Measurements from ENCODE around the gene CNPY3.

The CNPY3 gene

DNA sequence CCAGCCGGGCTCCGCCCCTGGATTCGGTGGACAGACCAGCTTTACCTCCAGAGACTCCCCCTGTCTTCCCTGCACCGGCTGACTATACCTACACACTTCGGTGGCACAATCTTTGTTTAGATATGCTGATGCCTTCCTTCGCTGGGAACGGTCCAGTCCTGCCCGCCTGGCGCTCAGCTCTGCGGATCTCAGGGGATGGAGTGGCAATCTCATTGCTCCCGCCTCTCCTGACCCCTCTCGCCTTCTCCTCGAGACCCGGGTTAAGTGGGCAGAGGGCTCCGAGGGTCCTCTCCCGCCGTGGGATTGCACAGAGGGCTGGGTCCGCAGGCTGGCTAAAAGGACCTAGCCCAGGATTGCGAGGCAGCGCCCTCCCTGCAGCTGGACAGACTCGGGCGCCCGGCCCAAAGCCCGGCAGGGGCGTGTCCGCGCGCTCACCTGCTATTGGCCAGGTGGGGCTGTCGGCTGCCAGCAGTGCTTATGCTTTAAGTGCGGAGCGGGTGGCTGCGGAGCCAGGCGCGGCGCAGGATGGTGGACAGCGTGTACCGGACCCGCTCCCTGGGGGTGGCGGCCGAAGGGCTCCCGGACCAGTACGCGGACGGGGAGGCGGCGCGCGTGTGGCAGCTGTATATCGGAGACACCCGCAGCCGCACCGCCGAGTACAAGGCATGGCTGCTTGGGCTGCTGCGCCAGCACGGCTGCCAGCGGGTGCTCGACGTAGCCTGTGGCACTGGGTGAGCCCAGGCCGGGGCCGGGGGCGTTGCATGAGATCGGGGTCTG lies 31.2 kb downstream of the CNPY3 start, which contains the start of gene GNMT:
GNMT (plus strand) TSS at position 512 of the 777 bp plus-strand sequence; CDS start at position 526, 14 bp downstream.
- no peak for DNase-seq (ENCODE audit: low spot score)

DNA sequence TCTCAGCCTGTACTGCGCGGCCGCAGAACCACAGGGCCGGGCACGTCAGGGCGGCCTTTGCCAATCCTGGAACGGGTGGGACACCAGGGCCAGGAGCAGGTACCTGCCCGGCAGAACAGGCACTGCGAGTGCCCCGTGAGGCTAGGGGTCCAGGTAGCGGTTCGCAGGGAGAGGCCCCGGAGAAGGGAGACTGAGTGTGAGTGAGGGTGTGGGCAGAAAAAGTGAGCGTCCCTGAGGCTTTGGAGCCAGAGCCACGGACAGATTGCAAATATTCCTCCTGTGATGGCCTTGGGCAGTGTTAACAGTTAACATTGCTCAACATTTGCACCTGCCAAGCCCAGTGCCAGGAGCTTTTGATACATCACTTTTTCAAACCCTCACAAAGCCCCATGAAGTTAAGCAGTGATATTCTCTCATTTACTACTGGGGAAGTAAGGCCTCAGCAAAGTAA lies 31.8 kb downstream of the CNPY3 start:
- no peak for DNase-seq (ENCODE audit: low spot score)

DNA sequence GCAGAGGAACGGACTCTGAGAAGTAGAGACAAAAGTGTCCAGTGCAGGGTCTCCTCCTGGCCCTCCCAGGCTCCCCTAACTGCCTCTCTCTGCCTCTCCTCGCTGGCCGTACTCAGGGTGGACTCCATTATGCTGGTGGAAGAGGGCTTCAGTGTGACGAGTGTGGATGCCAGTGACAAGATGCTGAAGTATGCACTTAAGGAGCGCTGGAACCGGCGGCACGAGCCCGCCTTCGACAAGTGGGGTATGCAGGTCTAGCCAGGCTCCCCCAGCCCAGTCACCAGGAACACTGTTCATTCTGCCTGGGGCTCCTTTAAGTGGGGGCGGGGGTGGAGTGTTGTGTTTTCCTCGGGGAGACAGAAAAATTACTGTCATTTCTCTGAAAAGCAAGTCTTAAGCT lies 32.8 kb downstream of the CNPY3 start:
- DNase-seq (ENCODE audit: low spot score), result no peak

DNA sequence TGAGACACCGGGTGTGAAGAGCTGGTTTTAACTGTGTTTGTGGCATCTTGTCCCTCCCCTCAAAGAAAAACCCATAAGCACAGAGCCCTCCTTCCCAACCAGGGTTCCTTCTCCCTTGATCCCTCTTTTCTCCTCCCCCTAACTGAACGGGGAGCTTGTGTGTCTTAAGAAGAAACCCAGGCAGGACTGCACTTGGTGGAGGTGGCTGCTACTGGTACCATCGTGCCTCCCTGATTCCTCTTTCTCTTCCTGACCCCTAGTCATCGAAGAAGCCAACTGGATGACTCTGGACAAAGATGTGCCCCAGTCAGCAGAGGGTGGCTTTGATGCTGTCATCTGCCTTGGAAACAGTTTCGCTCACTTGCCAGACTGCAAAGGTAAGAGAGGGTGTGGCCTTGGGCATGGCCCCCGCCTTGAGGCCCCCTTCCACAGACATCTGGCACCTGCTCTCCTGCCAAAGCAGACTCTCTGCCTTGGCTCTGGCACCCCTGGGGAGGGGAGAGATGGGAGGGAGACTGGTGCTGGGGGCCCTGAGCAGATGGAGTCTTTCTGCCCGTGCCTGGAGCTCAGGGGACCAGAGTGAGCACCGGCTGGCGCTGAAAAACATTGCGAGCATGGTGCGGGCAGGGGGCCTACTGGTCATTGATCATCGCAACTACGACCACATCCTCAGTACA lies 33.4 kb downstream of the CNPY3 start:
- no peak for DNase-seq (ENCODE audit: low spot score)

DNA sequence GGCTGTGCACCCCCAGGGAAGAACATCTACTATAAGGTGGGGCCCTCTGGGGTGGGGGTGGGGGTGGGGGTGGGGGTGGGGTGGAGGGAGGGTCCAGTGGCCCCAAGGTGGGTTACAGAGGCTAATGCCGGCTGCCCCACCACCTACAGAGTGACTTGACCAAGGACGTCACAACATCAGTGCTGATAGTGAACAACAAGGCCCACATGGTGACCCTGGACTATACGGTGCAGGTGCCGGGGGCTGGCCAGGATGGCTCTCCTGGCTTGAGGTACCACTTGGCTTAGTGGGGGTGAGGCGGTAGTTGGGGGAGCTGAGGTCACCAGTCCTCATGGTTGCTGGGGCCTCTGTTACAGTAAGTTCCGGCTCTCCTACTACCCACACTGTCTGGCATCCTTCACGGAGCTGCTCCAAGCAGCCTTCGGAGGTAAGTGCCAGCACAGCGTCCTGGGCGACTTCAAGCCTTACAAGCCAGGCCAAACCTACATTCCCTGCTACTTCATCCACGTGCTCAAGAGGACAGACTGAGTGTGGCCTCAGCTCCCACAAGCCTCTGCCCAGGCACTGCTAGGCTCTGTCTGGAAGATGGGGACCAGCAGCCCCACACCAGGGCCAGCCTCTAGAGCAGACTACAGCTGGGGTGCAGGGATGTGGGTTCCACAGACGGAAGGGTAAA lies 34.0 kb downstream of the CNPY3 start:
- DNase-seq (ENCODE audit: low spot score), result no peak

DNA sequence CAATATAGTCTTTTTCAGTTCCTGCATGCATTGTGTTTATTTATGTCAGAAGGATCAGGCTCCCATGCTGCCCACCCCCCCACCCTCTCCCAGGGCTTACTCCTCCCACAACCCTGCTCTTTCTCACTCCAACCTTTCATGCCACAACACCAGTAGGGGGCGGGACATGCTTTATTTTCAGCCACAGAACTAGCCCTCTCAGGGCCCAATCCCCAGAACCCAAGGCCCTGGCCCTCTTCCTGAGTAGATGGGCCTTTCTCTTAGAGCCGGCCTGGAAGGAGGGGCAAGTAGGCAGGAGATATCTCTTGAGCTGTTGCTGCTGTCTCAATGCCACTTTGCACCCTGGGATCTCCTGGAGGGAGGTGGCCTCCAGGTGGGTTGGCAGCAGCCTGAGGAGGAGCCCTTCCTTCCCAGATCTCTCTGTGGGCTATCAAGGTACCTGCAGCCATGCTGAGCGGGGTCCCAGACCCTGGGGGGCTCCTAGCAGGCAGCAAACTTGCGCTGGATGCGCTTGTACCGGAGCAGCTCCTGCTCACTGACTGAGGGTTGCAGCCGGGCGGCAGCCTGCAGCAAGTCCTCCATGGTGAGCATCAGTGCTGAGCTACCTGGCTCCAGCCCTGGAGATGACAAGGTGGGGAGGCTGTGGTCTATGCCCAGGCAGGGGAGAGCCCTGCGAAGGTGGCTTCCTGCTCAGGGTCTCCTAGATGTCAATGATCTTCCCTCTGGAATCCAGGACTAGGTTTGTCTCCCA lies 34.8 kb downstream of the CNPY3 start:
- no peak for DNase-seq (ENCODE audit: low spot score)

DNA sequence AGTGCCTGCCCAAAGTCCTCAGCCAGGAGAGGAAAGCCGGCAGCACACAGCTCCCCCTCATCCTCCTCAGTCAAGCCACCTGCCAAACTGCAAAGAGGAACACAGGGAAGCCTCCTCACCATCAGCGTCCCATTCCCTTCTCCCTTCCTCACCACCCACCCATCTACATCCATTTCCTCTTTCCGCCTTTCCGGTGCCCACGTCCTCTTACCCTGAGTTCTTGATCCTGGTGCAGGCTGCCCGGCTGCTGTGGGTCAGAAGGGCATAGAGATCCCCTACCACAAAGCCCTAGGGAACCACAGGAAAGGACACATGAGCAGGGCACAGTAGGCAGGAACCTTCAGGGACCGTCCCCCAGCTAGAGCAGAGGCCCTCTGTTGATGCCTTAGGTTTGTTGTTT lies 37.3 kb downstream of the CNPY3 start:
- no peak for DNase-seq (ENCODE audit: low spot score)

DNA sequence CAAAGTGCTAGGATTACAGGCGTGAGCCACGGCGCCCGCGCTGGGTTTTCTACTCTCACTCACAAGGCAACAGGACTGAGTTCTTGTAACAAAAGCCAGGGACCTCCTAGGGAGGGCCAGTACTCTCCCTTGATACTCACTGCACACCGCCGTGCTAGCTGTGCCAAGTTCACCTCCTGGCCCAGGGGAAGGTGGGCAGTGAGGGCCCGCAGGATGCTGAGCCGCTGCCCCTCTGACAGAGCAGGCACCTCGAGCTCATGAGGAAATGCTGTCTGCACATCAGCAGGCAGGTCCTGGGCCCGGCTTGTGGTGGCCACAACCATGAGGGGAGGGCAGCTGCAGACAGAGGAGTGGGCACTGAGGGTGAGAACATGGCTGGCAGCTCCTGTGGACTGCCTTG lies 37.9 kb downstream of the CNPY3 start:
- DNase-seq (ENCODE audit: low spot score), result no peak

DNA sequence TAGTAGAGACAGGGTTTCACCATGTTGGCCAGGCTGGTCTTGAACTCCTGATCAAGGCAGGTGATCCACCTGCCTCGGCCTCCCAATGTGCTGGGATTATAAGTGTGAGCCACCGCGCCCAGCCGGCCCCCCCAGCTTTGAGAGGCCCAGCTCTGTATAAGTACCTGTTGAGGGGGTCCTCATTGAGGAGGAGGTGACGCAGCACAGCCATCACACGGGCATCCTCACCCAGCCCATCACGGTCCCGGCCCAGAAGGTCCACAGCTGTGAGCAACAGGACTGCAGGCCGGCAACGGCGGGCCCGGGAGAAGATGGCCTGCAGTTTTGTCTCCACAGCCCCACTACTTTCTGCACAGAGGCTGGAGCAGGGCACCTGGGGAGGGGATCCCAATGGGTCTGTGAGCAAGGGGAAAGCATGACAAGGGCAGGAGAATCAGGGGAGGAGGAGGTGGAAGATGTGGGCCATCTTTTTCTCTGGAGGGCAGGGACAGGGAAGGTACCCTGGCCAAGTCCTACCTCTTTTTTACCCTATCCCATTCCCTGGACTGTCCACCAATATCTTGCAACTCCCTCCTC lies 38.9 kb downstream of the CNPY3 start:
- DNase-seq (ENCODE audit: low spot score), result no peak

DNA sequence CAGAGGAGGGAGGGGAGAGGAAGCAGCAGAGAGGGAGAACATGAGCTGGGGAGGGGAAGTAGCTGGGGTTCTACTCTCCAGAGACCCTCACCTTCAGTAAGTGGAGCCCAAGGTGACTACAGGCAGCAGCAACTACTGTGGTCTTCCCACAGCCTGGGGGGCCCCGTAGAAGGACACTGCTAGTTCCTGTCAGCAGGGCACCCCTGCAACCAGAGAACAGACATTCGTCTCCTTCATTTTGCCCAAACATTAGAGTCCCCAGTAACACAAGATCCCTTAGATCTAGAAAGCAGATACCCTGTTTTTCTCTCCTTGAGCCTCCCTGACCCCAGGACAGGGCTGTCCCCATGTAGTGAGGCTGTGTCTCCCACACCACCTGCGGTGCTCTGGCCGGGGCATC lies 39.5 kb downstream of the CNPY3 start:
- DNase-seq (ENCODE audit: low spot score), result no peak

DNA sequence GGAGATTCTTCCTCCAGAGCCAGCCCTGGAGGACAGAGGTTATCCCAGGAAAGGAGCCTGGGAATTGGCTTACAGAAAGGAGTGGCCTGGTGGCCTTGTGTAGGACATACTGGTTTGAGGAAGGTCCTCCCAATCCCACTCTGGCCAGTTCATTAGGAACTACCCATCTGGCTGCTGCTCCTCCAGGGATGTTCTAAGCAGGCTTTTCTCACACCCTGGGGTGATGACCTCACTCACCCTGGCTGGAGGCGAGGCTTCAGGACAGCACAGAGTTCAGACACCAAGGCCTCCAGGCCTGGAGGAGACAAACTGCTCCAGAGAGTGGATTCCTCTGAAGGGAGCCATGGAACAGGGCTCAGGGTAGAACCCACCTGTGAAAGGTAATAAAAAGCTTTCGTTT lies 40.2 kb downstream of the CNPY3 start:
- DNase-seq (ENCODE audit: low spot score), result no peak

DNA sequence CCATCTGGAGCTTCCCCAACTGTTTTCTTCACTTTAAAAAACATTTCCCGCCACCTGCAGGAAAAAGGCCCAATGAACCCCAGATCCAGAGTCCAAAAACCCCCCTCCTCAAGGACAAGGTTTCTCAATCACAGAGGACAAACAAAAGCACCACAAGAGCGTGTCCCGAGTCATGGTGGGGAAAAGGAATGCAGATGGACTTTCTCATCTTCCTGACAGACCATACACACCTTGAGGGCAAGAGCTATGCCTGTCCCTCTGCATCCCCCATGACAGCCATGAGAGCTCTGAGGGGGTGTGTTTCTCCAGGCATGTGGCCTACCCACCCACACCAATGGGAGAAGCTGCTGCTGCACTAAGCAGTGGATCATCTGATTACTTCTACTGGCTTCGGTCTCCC lies 40.7 kb downstream of the CNPY3 start:
- DNase-seq (ENCODE audit: low spot score), result no peak

DNA sequence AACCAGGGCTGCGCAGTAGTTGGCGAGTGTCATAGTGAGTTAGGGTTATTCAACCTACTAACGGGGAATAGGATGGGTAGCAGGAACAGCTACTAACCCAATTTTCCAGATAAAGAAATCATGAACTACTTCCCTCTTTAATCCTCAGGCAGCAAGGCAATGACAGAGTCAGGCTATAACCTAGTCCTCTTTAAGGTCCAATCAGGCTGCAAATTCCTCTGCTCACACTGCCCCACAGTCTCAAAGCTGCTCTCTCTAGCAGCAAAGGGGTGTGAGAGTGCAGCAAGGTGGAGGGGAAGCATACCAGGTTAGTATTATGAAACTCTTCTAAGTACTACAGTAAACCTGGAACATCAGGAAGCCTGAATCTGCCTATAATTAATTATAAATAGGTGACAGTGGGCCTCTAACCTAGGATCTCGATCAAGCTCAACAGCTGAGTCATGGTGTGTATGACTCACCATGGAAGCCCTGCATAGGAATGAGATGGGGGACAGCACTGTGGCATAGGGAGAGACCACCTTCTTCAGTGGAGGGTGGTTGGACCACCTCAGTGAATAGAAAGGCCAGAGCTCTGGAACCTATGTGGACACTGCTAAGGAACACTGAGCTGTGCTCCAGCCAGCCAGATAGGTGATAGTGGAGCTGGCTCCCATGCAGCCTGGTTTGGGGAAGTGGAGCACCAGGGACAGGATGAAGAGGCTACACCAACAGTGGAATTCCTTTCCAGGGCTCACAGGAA lies 41.8 kb downstream of the CNPY3 start:
- no peak for DNase-seq (ENCODE audit: low spot score)

DNA sequence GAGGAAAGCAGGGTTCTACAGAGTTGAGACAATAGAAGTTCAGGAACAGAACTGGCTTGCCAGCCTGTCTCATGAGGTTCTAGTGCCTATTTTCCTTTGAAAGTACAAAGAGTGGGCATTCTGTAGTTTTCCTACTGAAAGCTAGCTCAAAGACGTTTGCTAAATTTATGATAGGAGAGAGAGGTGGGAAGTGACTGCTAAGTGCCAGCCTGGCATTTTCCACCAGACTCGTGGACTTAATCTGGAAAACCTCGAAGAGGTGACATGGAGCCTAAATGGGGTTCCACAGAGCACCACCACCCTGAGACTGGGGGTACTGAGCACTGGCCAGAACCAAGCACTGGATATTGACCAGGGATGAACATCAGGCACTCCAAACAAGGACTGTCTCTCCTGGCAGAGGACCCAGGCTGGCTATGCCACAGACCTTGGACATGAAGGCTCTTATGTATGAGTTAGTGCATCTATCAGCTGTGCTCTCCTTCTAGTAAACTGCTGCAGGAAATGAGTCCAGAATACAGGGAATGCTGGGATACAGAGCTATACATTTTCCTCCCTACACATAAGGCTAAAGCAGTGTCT lies 42.6 kb downstream of the CNPY3 start:
- no peak for DNase-seq (ENCODE audit: low spot score)

DNA sequence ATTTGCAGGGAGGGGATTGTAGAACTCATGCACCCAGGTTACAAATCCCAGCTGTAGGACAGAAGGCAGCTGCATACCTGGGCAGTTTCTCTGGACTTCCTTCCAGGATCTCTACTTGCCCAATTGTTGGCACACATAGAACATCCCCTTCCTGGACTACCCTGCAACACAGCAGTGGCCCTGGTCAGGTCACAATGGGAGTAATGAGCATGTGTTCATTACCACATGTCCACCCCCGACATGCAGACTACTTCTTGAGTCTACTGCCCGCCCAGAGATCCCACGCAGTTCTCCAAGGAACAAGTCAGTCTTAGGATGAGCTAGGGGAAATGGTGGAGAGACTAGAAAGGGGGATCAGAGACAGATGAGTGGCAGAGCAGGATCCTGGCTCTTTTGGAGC lies 44.6 kb downstream of the CNPY3 start:
- DNase-seq (ENCODE audit: low spot score), result no peak

DNA sequence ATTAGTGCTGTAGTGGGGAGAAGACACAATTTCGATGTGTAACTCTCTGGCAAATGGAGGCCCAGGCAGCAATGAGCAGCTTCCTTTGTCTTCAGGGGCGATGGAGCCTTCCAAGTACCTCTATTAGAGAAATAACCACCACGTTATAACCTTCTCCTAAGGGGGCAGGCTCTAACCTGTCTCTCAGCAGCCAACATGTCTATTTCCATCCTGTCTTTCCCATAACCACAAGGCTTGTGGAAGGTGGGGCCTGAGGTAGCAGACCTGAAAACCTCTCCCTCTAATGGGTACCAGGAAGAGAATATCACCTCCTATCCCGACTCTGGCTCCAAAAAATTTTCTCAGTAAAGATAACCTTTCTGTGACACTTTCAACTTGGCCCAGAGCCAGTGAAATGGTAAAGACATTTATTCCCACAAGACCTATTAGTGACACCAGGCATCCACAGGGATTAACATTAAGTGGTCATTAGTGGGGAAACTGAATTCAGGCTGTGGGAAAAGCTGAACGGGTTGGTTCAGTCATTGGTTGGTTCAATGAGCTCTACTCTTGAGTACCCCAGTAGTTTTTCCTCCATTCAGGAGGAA lies 45.7 kb downstream of the CNPY3 start:
- no peak for DNase-seq (ENCODE audit: low spot score)

DNA sequence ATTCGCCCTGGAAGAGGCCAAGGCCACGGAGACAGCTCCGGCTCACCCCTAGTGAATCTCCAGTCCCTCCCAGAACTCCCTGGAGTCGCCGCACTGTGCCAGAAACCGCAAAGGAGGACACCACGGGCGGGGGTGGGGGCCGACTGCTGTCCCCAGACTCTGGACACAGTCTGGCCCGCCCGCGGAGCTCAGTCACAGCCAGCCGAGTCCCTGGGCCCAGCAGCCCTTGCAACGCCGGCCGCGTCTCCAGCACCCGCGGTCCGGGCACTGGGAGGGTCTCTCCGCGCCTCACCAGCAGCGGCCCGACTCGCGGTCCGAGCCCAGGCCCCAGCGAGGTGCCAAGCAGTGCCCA lies 49.2 kb downstream of the CNPY3 start:
- no peak for DNase-seq (ENCODE audit: low spot score)

DNA sequence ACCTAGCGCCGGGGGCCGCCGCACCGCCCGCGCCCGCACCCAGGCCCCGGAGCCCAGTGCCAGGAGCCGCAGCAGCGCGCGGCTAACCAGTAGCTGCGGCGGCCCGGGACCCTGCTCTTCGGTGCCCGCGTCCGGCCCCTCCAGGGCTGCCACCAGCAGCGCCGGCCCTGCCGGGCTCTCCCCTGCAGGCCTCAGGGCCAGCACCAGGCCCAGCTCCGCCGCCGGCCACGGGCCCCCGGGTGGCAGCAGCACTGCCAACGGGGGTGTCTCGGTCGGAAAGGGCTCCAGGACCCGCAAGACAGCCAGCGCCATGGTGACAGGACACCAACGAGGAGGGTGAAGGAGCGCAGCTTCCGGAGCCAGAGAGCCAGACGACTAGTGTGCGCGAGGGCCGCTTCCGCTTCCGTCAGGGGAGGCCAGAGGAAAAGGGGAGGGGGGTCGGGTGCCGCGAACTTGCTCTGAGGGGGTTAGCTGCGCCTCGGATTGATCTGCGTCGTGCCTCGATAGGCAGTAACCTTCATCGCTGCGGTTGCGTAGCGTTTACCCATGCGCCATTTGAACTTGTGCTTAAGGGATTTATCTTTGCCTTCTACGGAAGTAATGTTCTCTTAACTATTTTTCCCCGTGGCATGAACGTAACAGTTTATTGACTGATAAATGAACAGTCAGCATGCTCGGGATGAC lies 49.7 kb downstream of the CNPY3 start, which contains the start of gene PEX6:
PEX6 (minus strand) TSS at position 343 of the 684 bp plus-strand sequence; CDS start at position 312, 31 bp downstream.
- peak; percentile 73 for DNase-seq (ENCODE audit: low spot score)

DNA sequence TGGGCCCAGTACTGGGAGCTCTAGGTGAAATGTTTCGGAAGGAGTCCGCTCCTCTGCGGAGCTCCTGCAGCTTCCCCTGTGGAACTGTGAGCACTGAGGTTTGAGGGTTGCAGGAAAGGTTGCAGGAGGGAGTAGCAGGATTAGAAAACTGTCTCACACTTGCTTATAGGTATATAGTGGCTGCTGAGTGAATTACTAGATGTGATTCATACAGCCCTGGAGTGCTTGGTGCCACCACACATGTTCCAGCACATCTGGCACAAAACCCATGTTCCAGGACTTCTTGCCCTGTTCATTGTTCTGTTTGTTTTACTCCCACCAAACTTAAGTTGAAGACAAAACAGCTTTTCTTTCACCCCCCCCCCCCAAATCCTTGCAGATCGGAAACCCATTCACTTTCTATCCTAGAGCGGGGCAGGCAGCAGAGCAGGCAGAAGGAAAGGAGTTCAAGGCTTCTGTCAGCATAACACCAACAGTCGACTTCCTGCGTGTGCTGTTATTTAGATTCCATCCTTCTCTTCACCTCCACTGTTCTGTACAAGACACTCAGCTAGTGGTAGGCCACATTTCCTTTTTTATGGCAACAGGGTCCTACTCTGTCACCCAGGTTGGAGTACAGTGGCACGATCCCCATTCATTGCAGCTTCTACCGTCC lies 50.4 kb downstream of the CNPY3 start:
- no peak for DNase-seq (ENCODE audit: low spot score)
